ENCODE data around the gene MRM2.

The MRM2 gene

DNA sequence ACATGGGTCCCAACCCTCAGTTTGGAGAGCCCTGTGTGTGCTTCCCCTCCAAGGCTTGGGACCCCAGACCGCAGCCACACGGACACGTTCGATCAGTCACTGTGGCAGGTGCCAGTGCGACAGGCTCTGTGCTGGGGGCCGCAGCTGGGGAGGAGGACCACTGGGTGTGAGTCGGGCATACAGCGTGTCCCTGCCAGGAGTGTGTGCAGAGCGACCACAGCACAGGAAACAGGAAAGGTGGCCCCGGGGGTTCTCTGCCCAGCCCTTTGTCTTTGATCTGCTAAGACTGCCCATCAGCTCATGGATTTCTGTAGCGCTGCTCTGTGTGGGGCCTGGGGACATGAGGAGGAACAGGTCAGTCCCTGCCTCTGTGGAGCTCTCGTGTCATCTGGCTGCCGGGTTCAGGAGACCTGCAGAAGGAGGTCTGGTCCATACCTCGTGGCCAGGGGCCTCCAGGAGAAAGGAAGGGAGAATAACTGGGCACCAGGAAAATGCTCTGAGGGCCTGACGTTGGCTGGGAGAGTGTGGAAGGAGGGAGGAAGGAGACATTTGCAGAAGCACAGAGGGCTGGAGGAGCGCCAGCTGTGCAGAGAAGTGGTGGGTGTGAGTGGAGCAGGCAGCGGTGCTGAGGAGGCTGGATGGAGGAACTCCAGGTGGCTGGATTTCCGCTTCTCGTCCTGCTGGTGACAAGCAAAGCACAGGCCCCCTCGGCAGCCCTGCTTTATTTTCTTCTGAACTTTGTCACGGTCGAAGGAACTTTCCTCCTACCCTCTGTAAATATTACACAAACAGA, 4.1 kb upstream of the MRM2 start:
- no peak for FAIRE-seq

DNA sequence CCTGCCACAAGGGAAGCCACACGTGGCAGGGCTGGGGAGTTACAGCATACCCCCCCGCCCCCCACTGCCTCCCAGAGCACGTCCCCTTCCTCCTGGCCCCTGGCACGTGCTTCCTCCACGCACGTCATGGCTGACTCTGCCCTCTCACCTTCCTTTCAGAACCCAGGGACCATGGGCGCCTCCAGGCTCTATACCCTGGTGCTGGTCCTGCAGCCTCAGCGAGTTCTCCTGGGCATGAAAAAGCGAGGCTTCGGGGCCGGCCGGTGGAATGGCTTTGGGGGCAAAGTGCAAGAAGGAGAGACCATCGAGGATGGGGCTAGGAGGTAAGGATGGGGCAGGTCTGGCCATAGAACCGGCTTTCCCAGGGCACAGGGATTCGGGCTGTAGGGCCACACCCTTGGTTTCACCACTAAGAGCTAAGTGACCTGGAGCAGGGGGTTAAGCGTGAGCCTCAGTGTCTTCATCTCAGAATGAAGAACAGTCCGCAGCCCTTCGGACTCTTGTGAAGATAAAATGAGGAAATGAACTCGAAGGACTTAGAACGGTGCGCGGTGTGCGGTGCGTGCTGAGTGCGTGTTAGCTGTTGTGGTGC, 2.5 kb upstream of the MRM2 start:
- FAIRE-seq: no peak

GRCh38 chr7:2243458-2243857, 1.5 kb upstream of the MRM2 start:
- no peak for FAIRE-seq

GRCh38 chr7:2242541-2243429, 780 bp upstream of the MRM2 start:
- FAIRE-seq: no peak

DNA sequence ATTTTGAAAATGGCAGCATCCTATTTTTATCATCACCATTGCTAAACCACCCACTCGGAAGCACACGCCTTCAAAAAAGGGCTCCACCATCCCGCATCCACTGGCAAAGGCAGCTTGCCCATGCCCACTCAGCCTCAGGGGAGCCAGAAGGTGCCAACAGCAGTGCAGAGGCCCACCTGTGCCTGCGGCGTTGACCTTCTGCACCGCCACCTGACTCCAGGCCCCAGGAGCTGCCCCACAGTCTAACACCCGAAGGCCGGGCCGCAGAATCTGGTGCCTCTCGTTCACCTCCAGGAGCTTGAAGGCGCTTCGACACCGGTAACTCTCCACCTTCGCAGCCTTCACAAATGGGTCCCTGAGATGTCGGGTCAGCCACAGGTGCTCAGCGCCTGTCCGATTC, 2.8 kb downstream of the MRM2 start:
- FAIRE-seq: no peak

DNA sequence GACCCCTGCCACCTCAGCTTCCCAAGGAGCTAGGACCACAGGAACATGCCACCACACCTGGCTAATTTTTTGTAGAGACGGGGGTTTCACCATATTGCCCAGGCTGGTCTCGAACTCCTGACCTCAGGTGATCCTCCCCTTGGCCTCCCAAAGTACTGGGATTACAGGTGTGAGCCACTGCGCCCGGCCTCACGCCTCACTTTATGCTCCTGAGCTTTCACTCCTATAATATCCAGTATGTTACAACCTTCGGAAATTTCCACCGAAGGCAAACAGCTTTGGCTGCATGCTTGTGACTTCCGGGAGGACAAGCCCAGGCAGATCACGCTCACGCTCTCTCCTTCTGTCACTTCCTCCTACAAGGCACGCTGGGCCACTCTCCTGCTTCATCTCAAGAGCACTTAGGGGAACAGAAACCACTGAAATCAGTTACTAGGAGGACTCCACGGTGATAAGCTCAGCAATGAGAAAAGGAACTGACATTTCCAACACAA, 4.8 kb downstream of the MRM2 start:
- no peak for FAIRE-seq

DNA sequence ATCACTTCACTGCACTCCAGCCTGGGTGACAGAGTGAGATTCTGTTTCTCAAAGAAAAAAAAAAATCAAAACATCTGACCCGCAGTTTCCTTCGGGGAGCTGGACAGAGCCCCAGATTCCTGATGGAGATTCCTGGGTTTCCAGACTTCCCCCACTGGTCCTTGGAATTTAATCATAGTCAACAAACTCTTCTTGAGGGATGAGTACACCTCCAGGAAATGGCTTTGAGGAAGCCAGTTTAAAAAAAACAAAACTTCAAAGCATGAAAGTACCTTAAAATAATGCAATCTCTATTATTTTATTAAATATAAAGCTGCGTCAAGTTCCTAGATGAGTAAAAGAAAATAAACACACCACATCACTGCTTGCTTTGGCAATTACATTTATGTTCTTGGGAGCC, 8.1 kb downstream of the MRM2 start:
- no peak for FAIRE-seq

- peak; percentile 80 for FAIRE-seq
Observed at GRCh38 chr7:2232766-2233520, 9.1 kb downstream of the MRM2 start, which contains the start of gene MAD1L1. Gene MAD1L1 (minus strand): TSS chr7:2232945. CDS start chr7:2230133, 2,812 bp downstream.

- no peak for FAIRE-seq
Observed at GRCh38 chr7:2231992-2232765, 9.8 kb downstream of the MRM2 start.

- FAIRE-seq: no peak
Observed at GRCh38 chr7:2230882-2231281, 11.1 kb downstream of the MRM2 start.

DNA sequence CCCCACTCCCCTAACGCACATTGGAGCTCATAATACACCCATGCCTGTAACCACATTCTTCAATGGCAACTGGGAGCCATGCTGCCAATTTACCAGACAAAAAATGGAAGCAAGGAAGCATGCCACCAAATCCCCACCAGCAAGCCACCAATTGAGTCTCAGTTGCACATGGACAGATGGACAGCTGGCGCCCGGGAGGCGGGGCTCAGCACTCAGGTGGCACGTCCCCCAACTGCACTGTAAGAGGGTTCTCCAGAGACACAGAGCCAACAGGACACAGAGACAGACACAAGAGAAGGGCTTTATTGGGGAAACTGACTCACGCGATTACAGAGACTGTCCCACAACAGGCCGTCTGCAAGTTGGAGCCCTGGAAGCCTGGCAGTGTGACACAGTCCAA, 11.8 kb downstream of the MRM2 start:
- no peak for FAIRE-seq

- no peak for FAIRE-seq
Observed at GRCh38 chr7:2229467-2229866, 12.5 kb downstream of the MRM2 start.

- no peak for FAIRE-seq
Observed at GRCh38 chr7:2228921-2229320, 13.1 kb downstream of the MRM2 start.

- no peak for FAIRE-seq
Observed at GRCh38 chr7:2227699-2228098, 14.3 kb downstream of the MRM2 start.

- no peak for FAIRE-seq
Observed at GRCh38 chr7:2225830-2226229, 16.2 kb downstream of the MRM2 start.

DNA sequence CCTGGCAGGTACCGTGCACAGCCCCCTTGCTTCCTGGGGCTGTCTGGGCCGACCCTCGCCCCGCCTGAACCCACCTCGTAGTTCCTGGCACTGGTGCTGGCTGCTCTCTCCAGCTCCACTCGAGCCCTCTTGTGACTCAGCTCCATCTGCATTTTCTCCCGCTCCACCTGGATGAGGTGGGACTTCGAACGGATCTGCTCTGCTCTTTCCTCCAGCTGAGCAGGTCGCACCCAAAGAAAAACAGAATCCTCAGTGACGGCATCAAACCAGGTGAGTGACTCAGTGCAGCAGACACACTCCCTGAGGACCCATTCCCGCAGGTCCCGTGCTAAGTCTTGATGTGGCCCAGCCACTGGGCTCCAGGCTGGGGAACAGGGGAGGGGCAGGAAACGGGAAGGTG, 16.7 kb downstream of the MRM2 start:
- FAIRE-seq: no peak

DNA sequence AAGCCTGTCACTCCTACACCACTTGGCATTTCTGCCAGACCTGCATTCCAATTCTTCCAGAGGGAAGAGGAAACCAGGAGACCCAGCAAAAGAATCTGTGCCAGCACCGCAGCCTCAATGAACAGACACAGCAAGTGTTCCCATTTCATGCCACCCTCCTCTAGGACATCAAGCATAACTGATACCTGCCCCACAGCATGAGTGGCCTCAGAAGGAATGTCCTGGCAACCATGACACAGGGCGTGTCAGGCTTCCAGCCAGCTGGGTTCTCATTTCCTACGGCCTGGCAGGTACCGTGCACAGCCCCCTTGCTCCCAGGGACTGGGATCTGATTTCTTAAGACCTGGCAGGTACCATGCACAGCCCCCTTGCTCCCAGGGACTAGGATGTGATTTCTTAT, 17.1 kb downstream of the MRM2 start:
- FAIRE-seq: no peak

DNA sequence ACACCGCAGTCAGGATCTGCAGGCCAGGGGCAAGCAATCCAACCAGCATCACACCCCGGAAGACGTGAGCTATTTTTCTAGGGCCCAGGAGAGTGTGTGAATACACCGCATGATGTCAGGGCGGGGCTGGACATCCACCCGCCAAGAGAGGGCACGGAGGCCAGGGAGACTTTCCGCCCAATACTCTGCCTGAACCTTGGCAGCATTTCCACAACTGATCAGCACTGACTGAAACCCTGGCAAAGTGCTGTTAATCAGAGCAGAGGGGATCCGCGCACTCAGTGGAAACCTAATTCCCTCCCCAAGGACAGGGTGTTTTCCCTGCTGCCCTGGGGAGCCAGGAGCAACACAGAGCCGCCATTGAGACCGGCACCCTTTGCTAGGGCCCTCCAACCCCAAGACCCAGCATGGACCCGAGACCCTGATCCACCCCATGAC, 17.5 kb downstream of the MRM2 start:
- FAIRE-seq: no peak

DNA sequence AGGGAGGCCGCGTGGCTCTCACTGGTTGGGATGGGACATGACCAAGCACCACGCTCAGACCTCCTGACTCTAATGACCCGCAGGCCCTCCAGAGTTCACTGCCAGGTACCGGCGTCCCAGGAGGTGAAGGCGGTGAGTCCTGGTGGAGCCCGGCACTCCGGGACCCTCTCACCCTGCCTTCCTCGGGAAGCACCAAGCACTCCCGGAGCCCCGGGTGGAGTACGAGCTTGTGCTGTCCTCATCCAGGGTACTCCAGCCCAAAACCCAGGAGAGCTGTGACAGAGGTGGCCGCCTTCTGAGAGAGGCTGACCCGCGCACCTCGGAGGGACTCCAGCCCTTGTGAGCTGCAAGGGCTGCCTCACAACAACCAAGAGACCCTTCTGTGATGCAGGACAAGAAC, 18.7 kb downstream of the MRM2 start:
- FAIRE-seq: no peak

GRCh38 chr7:2222516-2222915, 19.5 kb downstream of the MRM2 start:
- no peak for FAIRE-seq

- FAIRE-seq: no peak
Observed at GRCh38 chr7:2220954-2221353, 21.1 kb downstream of the MRM2 start.

DNA sequence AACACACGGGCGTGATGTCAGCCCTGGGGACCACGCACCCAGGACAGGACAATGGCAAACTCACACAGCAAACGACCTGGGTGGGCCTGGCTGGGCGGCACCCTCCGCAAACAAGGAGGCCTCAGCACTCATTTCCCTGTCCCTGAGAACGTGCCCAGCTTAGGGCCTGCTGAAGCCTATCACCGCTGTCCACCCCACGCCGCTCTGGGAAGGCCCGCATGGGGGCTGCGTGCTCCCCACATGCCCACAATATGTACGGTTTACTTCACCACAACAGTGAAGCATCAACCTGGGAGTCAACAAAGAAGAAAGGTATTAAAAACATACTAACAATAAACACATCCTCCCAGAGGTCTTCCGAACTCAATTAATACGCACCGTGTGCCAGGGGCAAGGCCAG, 21.5 kb downstream of the MRM2 start:
- no peak for FAIRE-seq
